SU-DHL-6 (cell line): ENCODE data around the gene ARHGAP40.

Experiments used
- EZH2phosphoT487 ChIP-seq: fragments of 200-600 bp; sonication (generic), shearing (Covaris generic); conservative IDR thresholded peaks from 2 replicates; pipeline ENCODE4 v1.6.1; 2018; ENCODE audit warnings: mild to moderate bottlenecking, antibody characterized with exemption, low read length, moderate library complexity, mixed read lengths
- TF ChIP-seq, protein P1 (sequence below): fragments of 200-600 bp; sonication (generic); IDR thresholded peaks from one replicate; pipeline ENCODE4 v1.5.1; 2017; ENCODE audit warnings: antibody characterized with exemption, mild to moderate bottlenecking, low read length, moderate library complexity; ENCODE audit not compliant: insufficient read depth, poor library complexity, severe bottlenecking

DNA sequence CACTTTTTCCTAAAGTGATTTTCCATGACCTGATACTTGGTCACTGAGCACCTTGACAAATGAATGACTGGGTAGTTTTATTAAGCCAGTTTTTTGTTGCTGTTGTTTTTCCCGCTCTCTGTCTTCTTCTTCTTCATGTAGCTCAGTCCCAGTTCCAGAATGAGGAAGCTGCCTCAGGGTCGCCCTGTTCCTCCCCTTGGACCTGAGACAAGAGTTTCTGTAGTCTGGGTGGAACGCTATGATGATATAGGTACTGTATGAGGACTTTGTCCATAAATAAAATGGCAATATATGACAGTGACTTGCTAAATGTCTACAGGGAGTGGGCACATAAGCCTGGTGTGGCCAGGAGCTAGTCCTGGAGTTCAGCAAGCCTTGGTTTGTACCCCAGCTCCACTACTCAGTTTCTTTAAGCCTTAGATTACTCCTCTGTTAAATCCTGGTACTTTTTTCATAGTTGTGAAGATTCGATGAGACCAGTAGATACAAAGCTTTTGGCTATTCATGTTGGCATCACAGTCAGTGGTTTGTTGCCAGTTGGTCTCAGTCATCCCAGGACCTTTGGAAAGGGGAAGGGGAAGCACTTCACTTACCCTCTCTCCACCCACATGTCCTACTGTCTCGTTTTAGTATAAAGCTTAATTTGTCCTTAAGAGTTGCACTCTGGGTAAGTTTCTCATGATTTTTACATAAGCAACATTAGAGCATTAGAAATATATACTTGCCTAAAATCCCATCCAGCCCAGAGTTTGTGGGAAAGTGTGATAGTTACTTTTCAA, 31.7 kb upstream of the ARHGAP40 start:
- TF ChIP-seq, protein P1, sequence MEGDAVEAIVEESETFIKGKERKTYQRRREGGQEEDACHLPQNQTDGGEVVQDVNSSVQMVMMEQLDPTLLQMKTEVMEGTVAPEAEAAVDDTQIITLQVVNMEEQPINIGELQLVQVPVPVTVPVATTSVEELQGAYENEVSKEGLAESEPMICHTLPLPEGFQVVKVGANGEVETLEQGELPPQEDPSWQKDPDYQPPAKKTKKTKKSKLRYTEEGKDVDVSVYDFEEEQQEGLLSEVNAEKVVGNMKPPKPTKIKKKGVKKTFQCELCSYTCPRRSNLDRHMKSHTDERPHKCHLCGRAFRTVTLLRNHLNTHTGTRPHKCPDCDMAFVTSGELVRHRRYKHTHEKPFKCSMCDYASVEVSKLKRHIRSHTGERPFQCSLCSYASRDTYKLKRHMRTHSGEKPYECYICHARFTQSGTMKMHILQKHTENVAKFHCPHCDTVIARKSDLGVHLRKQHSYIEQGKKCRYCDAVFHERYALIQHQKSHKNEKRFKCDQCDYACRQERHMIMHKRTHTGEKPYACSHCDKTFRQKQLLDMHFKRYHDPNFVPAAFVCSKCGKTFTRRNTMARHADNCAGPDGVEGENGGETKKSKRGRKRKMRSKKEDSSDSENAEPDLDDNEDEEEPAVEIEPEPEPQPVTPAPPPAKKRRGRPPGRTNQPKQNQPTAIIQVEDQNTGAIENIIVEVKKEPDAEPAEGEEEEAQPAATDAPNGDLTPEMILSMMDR = no peak
- TF ChIP-seq EZH2phosphoT487 = no peak
